Prostate gland (tissue), 2 donors: ENCODE data around the gene BSND.

Experiments used
- POLR2A ChIP-seq: fragments of 450-650 bp; IDR thresholded peaks from one replicate; pipeline ENCODE4 v1.6.1; 2016; ENCODE audit warnings: antibody characterized with exemption, mild to moderate bottlenecking
- POLR2AphosphoS5 ChIP-seq: sonication (generic); formaldehyde crosslinking; IDR thresholded peaks from one replicate; pipeline ENCODE4 v1.6.1; 2017; ENCODE audit warnings: antibody characterized with exemption
- TF ChIP-seq, protein P1 (sequence below), 4 experiments: fragments of 200-600 bp in 2 of 4; fragments of 450-650 bp in 2 of 4; sonication (generic) in 2 of 4; IDR thresholded peaks; 1 replicate in 3 of 4; 2 replicates in 1 of 4; pipeline ENCODE4 v1.5.1; 2016 to 2019; ENCODE audit warnings: antibody characterized with exemption in 4 of 4, mild to moderate bottlenecking in 2 of 4, moderate library complexity in 2 of 4

DNA sequence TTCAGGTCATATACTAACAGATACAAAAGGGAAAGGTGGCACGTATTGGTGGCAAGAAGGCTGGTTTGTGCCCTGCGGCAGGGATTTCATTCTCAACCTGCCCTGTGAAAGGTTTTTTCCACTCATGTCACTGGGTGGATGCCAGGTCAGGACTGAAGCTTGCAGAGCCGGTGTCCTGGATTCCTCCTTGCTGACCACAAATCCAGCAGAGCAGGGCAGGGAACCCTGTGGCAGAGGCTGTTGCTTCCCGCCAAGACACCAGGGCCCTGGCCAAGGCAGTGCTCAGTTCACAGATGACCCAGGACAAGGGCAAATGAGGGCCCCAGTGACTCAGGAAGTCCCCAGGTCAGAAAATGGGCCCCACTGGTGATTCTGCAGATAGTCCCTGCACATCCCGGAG is 16.4 kb downstream of the BSND start:
- TF ChIP-seq POLR2AphosphoS5 (no peak), POLR2A (no peak)
- TF ChIP-seq, protein P1, sequence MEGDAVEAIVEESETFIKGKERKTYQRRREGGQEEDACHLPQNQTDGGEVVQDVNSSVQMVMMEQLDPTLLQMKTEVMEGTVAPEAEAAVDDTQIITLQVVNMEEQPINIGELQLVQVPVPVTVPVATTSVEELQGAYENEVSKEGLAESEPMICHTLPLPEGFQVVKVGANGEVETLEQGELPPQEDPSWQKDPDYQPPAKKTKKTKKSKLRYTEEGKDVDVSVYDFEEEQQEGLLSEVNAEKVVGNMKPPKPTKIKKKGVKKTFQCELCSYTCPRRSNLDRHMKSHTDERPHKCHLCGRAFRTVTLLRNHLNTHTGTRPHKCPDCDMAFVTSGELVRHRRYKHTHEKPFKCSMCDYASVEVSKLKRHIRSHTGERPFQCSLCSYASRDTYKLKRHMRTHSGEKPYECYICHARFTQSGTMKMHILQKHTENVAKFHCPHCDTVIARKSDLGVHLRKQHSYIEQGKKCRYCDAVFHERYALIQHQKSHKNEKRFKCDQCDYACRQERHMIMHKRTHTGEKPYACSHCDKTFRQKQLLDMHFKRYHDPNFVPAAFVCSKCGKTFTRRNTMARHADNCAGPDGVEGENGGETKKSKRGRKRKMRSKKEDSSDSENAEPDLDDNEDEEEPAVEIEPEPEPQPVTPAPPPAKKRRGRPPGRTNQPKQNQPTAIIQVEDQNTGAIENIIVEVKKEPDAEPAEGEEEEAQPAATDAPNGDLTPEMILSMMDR (IDR thresholded peaks at IDR 0.05): no peak
